SJCRH30 (cell line): Measurements from ENCODE around the gene AQP10. TPM values are rescaled to one million over a fixed set of nuclear protein-coding genes. Genes with fewer than 3 reads are reported as not detected.
A peak's percentile ranks its signal among the peaks of the same experiment; 100 is the strongest.
"Not testable (repeated sequence)": the region's sequence is repeated elsewhere in the genome, so short reads cannot be mapped to it uniquely, and the experiment has no call there.

ENCODE experiments used
- DNase-seq, 2 experiments: peaks; one replicate each; pipeline ENCODE4 v3.0.0-alpha.2; 2015 to 2020
- H3K27ac ChIP-seq: fragments of 250-450 bp; sonication (Bioruptor Pico); 2 replicates; pipeline ENCODE4 v1.5.1; 2020; ENCODE audit warnings: mild to moderate bottlenecking, moderate library complexity
- H3K27me3 ChIP-seq: fragments of 250-450 bp; sonication (Bioruptor Pico); 2 replicates; pipeline ENCODE4 v1.5.1; 2020; ENCODE audit warnings: mild to moderate bottlenecking, moderate library complexity
- H3K36me3 ChIP-seq: fragments of 250-450 bp; sonication (Bioruptor Pico); 2 replicates; pipeline ENCODE4 v1.5.1; 2020; ENCODE audit warnings: mild to moderate bottlenecking, moderate library complexity
- H3K4me1 ChIP-seq: fragments of 250-450 bp; sonication (Bioruptor Pico); 2 replicates; pipeline ENCODE4 v1.5.1; 2020; ENCODE audit warnings: mild to moderate bottlenecking, moderate library complexity
- H3K4me3 ChIP-seq: fragments of 250-450 bp; sonication (Bioruptor Pico); 2 replicates; pipeline ENCODE4 v1.5.1; 2020; ENCODE audit warnings: mild to moderate bottlenecking, moderate library complexity
- H3K9me3 ChIP-seq: fragments of 250-450 bp; sonication (Bioruptor Pico); replicated peaks from 2 replicates; pipeline ENCODE4 v1.5.1; 2020; ENCODE audit warnings: mild to moderate bottlenecking, moderate library complexity
- total RNA-seq: library from RNA; depleted of rRNA; stranded (reverse); fragments of >200 nt; shearing (Covaris generic); gene quantifications from 2 replicates; pipeline ENCODE4 v1.2.3, GENCODE V29; 2014; rRNA removed

Gene AQP10, protein sequence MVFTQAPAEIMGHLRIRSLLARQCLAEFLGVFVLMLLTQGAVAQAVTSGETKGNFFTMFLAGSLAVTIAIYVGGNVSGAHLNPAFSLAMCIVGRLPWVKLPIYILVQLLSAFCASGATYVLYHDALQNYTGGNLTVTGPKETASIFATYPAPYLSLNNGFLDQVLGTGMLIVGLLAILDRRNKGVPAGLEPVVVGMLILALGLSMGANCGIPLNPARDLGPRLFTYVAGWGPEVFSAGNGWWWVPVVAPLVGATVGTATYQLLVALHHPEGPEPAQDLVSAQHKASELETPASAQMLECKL
- total RNA-seq = not detected in 2 replicates

DNA sequence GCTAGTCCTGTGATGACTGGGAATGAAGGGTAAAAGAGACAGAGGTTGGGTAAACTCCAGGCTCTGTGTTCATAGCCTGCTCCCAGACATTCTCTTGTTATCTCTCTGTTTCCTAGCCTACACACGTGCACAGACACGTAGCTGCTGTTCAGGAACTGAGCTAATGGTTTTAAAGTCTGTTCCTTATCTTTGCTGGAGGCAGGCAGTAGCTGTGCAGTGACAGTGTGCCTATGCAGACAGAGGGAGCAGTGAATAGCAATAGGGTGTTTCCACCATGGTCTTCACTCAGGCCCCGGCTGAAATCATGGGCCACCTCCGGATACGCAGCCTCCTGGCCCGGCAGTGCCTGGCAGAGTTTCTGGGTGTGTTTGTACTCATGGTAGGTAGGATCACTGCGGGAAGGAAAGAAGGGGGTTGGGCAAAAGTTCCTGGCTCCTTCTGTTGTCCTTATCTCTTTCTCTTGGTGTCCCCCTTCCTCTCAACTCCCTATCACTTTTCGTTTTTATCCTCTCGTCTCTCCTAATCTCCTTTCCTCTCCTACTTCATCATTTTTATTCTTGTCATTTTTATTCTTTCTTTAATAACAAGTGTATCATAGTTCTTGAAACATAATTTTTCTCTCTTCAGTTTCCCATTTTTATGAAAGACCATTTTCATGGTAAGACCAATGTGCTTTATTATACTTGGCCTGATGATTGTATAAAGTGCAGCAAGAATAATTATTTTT, at the start of gene AQP10:
AQP10 (plus strand) TSS at position 212 of the 727 bp plus-strand sequence; CDS start at position 275, 63 bp downstream.
- H3K27ac ChIP-seq = no peak within 1 kb of the TSS
- no peaks in the 10 kb centered on the region; the same call in 1 of the 2 replicates for H3K9me3 ChIP-seq
- H3K4me1 ChIP-seq = no peaks in the 10 kb centered on the region
- no peaks in the 10 kb centered on the region for H3K27me3 ChIP-seq
- H3K36me3 ChIP-seq = no peaks in the 10 kb centered on the region
- H3K4me3 ChIP-seq = no peak within 1 kb of the TSS
- no peak for DNase-seq

GRCh38 chr1:154272217-154272998, 48.5 kb upstream of the AQP10 start, which contains the start of gene HAX1:
HAX1 (plus strand) TSS chr1:154272629; CDS start chr1:154272724, 95 bp downstream.
- peak; percentile 90 to 92 for DNase-seq
- H3K36me3 ChIP-seq = peaks cover 7% of the 10 kb centered on the region; the same call in 1 of the 2 replicates
- H3K4me1 ChIP-seq = no peaks in the 10 kb centered on the region
- H3K9me3 ChIP-seq = no peaks in the 10 kb centered on the region
- peak within 1 kb of the TSS; percentile 41 for H3K27ac ChIP-seq
- H3K27me3 ChIP-seq = no peaks in the 10 kb centered on the region
- peak within 1 kb of the TSS; percentile 70 for H3K4me3 ChIP-seq

- Histone ChIP-seq H3K4me1 (no peaks in the 10 kb centered on the region), H3K9me3 (no peaks in the 10 kb centered on the region), H3K4me3 (peak overlapping the region; percentile 70), H3K27me3 (no peaks in the 10 kb centered on the region), H3K36me3 (peaks cover 7% of the 10 kb centered on the region; the same call in 1 of the 2 replicates), H3K27ac (peak overlapping the region; percentile 41)
- DNase-seq = no peak
Measured at GRCh38 chr1:154272999-154273563, 47.8 kb upstream of the AQP10 start.

DNA sequence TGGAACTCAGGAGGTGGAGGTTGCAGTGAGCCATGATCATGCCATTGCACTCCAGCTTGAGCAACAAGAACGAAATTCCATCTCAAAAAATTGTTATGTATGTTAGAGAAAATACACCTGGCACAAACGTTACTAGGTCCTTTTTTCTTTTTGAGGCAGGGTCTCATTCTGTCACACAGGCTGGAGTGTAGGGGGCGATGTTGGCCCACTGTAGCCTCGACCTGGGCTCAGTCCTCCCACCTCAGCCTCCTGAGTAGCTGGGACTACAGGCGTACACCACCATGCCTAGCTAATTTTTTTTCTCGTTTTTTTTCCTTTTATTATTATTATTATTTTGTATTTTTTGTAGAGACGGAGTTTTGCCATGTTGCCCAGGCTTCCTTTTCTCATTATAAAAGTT, 44.1 kb upstream of the AQP10 start:
- Histone ChIP-seq H3K27me3 (no peaks in the 10 kb centered on the region), H3K4me3 (no peak overlapping the region), H3K9me3 (no peaks in the 10 kb centered on the region), H3K36me3 (no peaks in the 10 kb centered on the region), H3K4me1 (no peaks in the 10 kb centered on the region), H3K27ac (no peak overlapping the region)
- peak in 1 of 2 experiments; percentile 21 for DNase-seq

- not testable (repeated sequence) for H3K27me3 ChIP-seq, H3K27ac ChIP-seq, H3K4me3 ChIP-seq, H3K9me3 ChIP-seq, DNase-seq, H3K36me3 ChIP-seq, H3K4me1 ChIP-seq
Measured at GRCh38 chr1:154287591-154287990, 33.3 kb upstream of the AQP10 start.

DNA sequence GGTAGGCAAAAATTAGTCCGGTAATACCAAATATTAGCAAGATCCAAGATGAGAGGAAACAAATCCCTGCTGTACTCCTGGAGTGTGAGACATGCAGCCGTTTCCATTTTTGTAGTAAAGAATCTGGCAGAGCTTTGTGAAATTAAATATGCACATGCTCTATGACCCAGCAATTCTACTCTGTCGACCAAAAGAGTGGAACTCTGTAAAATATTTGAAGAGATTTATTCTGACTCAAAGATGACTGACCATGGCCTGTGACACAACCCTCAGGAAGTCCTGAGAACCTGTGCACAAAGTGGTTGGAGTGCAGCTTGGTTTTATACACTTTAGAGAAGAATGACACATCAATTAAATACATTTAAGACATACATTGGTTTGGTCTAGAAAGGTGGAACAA, 32.2 kb upstream of the AQP10 start:
- DNase-seq = no peak

GRCh38 chr1:154290921-154291320, 30.0 kb upstream of the AQP10 start:
- H3K27me3 ChIP-seq = no peaks in the 10 kb centered on the region

More for the DNA sequence above, 32.2 kb upstream of the AQP10 start:
- Histone ChIP-seq H3K27me3 (no peaks in the 10 kb centered on the region), H3K27ac (no peak overlapping the region), H3K4me3 (no peak overlapping the region), H3K4me1 (no peaks in the 10 kb centered on the region), H3K36me3 (no peaks in the 10 kb centered on the region), H3K9me3 (no peaks in the 10 kb centered on the region)

GRCh38 chr1:154295408-154296235, 25.3 kb upstream of the AQP10 start:
- Histone ChIP-seq H3K4me1 (no peaks in the 10 kb centered on the region), H3K27me3 (no peaks in the 10 kb centered on the region), H3K27ac (no peak overlapping the region), H3K4me3 (no peak overlapping the region), H3K9me3 (peaks cover 5% of the 10 kb centered on the region), H3K36me3 (no peaks in the 10 kb centered on the region)
- DNase-seq = no peak

More at GRCh38 chr1:154290921-154291320, 30.0 kb upstream of the AQP10 start:
- no peak for DNase-seq
- H3K27ac ChIP-seq = no peak overlapping the region
- peaks cover 5% of the 10 kb centered on the region for H3K9me3 ChIP-seq
- H3K4me1 ChIP-seq = no peaks in the 10 kb centered on the region
- no peaks in the 10 kb centered on the region for H3K36me3 ChIP-seq
- H3K4me3 ChIP-seq = no peak overlapping the region

DNA sequence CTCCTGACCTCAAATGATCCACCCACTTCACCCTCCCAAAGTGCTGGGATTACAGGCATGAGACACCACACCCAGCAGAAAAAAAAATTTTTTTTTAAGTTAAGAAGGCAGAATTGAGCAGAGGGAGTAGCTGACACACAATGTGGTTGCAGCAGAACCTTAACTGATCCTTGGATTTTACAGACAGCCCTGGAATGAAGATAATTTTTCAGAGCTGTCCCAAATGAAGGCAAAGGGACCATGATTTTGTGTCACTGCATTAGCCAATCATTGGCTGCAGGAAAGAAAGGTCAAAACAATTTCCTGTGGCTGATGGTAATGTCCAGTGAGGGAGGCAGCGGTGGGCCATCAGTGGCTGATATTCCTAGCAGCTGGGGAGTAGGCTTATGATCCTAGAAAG, 19.3 kb upstream of the AQP10 start:
- DNase-seq = no peak
- H3K4me3 ChIP-seq = no peak overlapping the region
- no peaks in the 10 kb centered on the region for H3K36me3 ChIP-seq
- no peaks in the 10 kb centered on the region for H3K27me3 ChIP-seq
- no peaks in the 10 kb centered on the region for H3K4me1 ChIP-seq
- no peak overlapping the region for H3K27ac ChIP-seq
- no peaks in the 10 kb centered on the region for H3K9me3 ChIP-seq

GRCh38 chr1:154304664-154305337, 16.1 kb upstream of the AQP10 start:
- no peak overlapping the region for H3K27ac ChIP-seq
- no peaks in the 10 kb centered on the region for H3K9me3 ChIP-seq
- no peaks in the 10 kb centered on the region for H3K4me1 ChIP-seq
- no peaks in the 10 kb centered on the region for H3K36me3 ChIP-seq
- no peak for DNase-seq
- no peak overlapping the region for H3K4me3 ChIP-seq
- H3K27me3 ChIP-seq = no peaks in the 10 kb centered on the region

DNA sequence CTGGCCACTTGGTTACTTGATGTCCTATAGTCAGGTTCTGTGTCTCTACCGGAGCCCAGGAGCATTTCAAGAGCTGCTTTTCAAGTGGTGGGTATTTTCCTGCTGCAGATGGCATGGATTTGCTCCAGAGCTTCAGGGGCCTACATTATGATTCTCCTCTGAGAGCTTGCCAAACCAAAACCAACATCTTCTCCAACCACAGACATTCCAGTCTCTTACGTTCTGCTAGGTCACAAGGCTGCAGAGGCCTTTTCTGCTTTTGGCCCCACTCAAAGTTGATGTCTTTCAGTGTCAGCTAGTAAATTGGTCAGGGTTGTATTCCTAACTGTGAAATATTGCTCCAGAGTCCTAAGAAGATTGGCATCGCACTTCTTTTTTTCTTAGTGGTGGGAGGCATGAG, 14.7 kb upstream of the AQP10 start:
- no peaks in the 10 kb centered on the region for H3K27me3 ChIP-seq
- no peaks in the 10 kb centered on the region for H3K36me3 ChIP-seq
- DNase-seq = no peak
- no peaks in the 10 kb centered on the region for H3K9me3 ChIP-seq
- no peak overlapping the region for H3K27ac ChIP-seq
- H3K4me3 ChIP-seq = no peak overlapping the region
- no peaks in the 10 kb centered on the region for H3K4me1 ChIP-seq

DNA sequence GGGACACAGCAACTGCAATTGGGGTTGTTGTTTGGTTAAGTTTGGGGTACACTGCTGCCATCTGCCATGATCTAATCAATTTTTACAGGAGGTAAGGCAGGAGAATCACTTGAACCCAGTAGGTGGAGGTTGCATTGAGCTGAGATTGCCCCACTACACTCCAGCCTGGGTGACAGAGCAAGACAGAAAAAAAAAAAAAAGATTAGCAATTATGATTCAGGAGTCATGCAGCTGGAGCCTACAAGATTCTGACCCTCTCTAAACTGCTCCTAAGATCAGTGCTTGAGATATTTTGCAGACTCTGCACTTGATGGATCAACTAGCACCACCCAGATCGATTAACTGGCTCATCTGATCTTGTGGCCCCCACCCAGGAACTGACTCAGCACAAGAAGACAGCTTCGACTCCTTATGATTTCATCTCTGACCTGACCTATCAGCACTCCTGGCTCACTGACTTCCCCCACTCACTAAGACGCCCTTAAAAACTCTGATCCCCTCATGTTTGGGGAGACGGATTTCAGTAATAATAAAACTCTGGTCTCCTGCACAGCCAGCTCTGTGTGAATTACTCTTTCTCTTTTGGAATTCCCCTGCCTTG, 13.1 kb upstream of the AQP10 start:
- not testable (repeated sequence) for H3K9me3 ChIP-seq, H3K36me3 ChIP-seq, DNase-seq, H3K4me3 ChIP-seq, H3K27me3 ChIP-seq, H3K4me1 ChIP-seq, H3K27ac ChIP-seq

DNA sequence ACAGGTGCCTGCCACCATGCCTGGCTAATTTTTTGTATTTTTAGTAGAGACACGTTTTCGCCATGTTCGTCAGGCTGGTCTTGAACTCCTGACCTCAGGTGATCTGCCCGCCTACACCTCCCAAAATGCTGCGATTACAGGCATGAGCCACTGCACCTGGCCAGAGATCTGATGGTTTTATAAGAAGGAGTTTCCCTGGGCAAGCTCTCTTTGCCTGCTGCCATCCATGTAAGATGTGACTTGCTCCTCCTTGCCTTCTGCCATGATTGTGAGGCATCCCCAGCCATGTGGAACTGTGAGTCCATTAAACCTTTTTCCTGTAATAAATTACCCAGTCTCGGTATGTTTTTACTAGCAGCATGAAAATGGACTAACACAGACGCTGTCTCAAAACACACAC, 11.8 kb upstream of the AQP10 start:
- not testable (repeated sequence) for H3K4me3 ChIP-seq, H3K36me3 ChIP-seq, H3K27me3 ChIP-seq, H3K4me1 ChIP-seq, H3K27ac ChIP-seq, H3K9me3 ChIP-seq, DNase-seq
